C4-2B (cell line): ENCODE measurements around the gene CUZD1.

Experiments
- H3K27ac ChIP-seq: fragments of 450-650 bp; 2 replicates; pipeline ENCODE4 v1.5.1; 2017
- CTCF ChIP-seq: fragments of 450-650 bp; conservative IDR thresholded peaks from 2 replicates; pipeline ENCODE4 v1.5.1; 2017; ENCODE audit warnings: mild to moderate bottlenecking
- ZFX ChIP-seq: fragments of 450-650 bp; IDR thresholded peaks from 2 replicates; pipeline ENCODE4 v1.6.1; 2017

Gene CUZD1

GRCh38 chr10:122845783-122846332 lies at the start of gene CUZD1:
Gene CUZD1 (minus strand): TSS chr10:122845857. CDS start chr10:122845843, 14 bp downstream.
- H3K27ac ChIP-seq = no peak within 1 kb of the TSS
- TF ChIP-seq ZFX (no peak), CTCF (no peak)

GRCh38 chr10:122894261-122894944 lies 48.7 kb upstream of the CUZD1 start:
- H3K27ac ChIP-seq = no peak overlapping the region
- no peak for TF ChIP-seq ZFX
- TF ChIP-seq CTCF = no peak

- TF ChIP-seq CTCF = no peak
- TF ChIP-seq ZFX = no peak
- H3K27ac ChIP-seq = no peak overlapping the region
These were observed 38.5 kb upstream of the CUZD1 start for GRCh38 chr10:122884166-122884565.

GRCh38 chr10:122882766-122883165 lies 37.1 kb upstream of the CUZD1 start:
- no peak for TF ChIP-seq ZFX
- no peak for TF ChIP-seq CTCF
- H3K27ac ChIP-seq = no peak overlapping the region

DNA sequence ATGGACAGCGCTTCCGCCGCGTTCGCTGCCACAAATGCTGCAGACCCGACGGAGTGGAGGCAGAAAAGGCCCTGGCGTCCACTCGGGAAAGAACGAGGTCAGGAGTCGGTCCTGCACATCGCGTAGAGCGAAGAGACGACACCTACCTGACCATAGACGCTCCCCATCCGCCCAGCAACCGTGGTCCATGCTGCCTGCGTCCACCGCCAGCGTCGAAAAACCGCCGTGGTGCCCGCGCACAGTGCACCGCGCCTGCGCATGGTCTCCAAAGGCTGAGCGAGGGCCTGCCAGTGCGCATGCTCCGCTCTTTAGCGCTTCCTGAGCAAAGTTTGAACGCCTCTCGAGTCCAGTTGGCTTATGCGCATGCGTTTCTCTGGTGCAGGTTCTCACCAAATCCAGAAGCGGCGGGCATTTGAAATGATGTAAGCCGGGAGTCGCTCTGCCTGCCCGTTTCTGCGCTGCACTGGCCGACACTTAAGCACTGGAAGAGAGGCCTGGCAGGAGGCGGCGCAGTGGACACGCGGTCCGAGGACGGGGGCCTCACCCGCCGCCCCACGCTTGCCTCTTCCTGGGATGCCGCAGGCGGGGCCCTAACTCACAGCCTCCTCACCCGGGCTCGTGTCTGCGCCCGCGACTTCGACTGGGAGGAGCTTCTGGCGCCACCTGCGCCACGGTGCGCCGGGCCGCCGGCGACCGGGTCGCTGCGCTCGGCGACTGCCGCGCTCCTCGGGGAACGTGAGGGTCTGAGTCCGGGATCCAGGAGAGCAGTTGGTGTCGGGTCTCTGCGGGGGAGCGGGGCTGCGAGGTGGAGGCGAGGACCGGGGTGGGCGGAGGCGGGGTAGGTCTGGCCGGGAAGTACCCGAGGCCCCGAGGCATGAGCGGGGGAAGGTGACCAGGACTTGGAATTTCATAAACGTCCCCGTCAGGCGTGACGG lies 33.9 kb upstream of the CUZD1 start, which contains the start of gene FAM24B:
TSS of gene FAM24B (minus strand) at position 243 of the 935 bp plus-strand sequence. CDS start 29,066 bp downstream, outside the sequence.
- TF ChIP-seq CTCF = no peak; the same call in 1 of the 2 replicates
- TF ChIP-seq ZFX = peak; percentile 67

GRCh38 chr10:122878799-122879338 lies 33.2 kb upstream of the CUZD1 start:
- TF ChIP-seq CTCF (no peak), ZFX (peak; percentile 20; the same call in 1 of the 2 replicates)

More for the DNA sequence above, 33.9 kb upstream of the CUZD1 start, which contains the start of gene FAM24B:
- peak within 1 kb of the TSS; percentile 90 for H3K27ac ChIP-seq

More at GRCh38 chr10:122878799-122879338, 33.2 kb upstream of the CUZD1 start:
- H3K27ac ChIP-seq = peak overlapping the region; percentile 90
